ENCODE data around the gene UPF2. TPM values are rescaled to one million over a fixed set of nuclear protein-coding genes. Genes with fewer than 3 reads are reported as not detected.

Gene UPF2
- total and polyA plus RNA-seq, 10 of the 15 experiments (the other 5 are each of a cell fraction or from before 2014, with no cell fraction given): 21.0 to 44.4 (median 25.9) TPM

GRCh38 chr10:11919271-11919670, 123.3 kb downstream of the UPF2 start:
- POLR2A ChIA-PET: no interaction called here
- Histone ChIP-seq H3K4me1 (ENCODE audit: control insufficient read depth, insufficient read depth, low read length) (no peaks in the 10 kb centered on the region), H3K4me3 (no peak overlapping the region), H3K36me3 (ENCODE audit: control insufficient read depth in 2 of 2, insufficient read depth in 2 of 2, low read length in 1 of 2) (peaks cover 7 to 16% of the 10 kb centered on the region in 2 experiments), H3K27me3 (replicated peaks in 1 of 2; ENCODE audit: control insufficient read depth in 2 of 2, insufficient read depth in 2 of 2, low read length in 1 of 2) (no peaks in the 10 kb centered on the region), H3K9me3 (replicated peaks; ENCODE audit: control insufficient read depth, insufficient read depth, low read length) (no peaks in the 10 kb centered on the region), H3K79me2 (ENCODE audit: control insufficient read depth, insufficient read depth, low read length) (no peaks in the 10 kb centered on the region), H3K27ac (ENCODE audit: control insufficient read depth, insufficient read depth) (no peak overlapping the region), H3K9ac (ENCODE audit: control insufficient read depth, insufficient read depth, low read length) (no peak overlapping the region), H2AFZ (ENCODE audit: control insufficient read depth, low read depth, low read length) (no peak overlapping the region), H3K4me2 (ENCODE audit: control insufficient read depth, insufficient read depth) (no peak overlapping the region), H4K20me1 (ENCODE audit: control insufficient read depth, insufficient read depth) (no peaks in the 10 kb centered on the region)
- in situ Hi-C loops (cut with MboI): no loop called here
- SMC1A ChIA-PET (ENCODE audit: uncharacterized antibody, unreplicated experiment): interaction anchor here (0.6 to 1.2 kb wide), 3 partner anchors 11 to 1187 kb away, joined by 3 to 4 read pairs (median 3); no protein-coding TSS in a partner anchor
- ATAC-seq: no peak
- CTCF ChIA-PET: interaction anchor here (1.3 kb wide), 1 partner anchor 11 kb away, joined by 3 read pairs; no protein-coding TSS in a partner anchor
- BruUV-seq (replicated peaks): no TSS peak
- intact Hi-C loops (cut with micrococcal nuclease; ENCODE audit: unreplicated experiment): no loop called here
- no peak for FAIRE-seq
- 86% methylated on average over 7 of the region's 7 CpGs for WGBS (ENCODE audit: insufficient coverage, insufficient replicate concordance, low lambda C conversion rate, missing lambda C conversion rate)
- DNase-seq (ENCODE audit: low read depth, low spot score): no peak
- RAD21 ChIA-PET (ENCODE audit: unreplicated experiment): no interaction called here
- no peak for TF ChIP-seq POLR2AphosphoS2 (IDR thresholded peaks at IDR 0.05; ENCODE audit: low read depth, low read length)
- TF ChIP-seq ZBTB40 (IDR thresholded peaks at IDR 0.05; ENCODE audit: borderline replicate concordance): no peak
- no peak for TF ChIP-seq USF1 (IDR thresholded peaks at IDR 0.05; ENCODE audit: borderline replicate concordance, extremely low read length, insufficient read depth, low read depth, low read length)
- no peak for TF ChIP-seq ZNF24 (IDR thresholded peaks at IDR 0.05)
- no peak for TF ChIP-seq SUPT20H (IDR thresholded peaks at IDR 0.05; ENCODE audit: borderline replicate concordance, control insufficient read depth, low read depth, low read length)
- TF ChIP-seq ETV6 (conservative IDR thresholded peaks at IDR 0.05 in 1 of 2, IDR thresholded peaks at IDR 0.05 in 1 of 2; ENCODE audit: borderline replicate concordance in 1 of 2, low read depth in 1 of 2): no peak
- no peak for TF ChIP-seq CBX5 (IDR thresholded peaks at IDR 0.05; ENCODE audit: low read depth)
- TF ChIP-seq SP1 (IDR thresholded peaks at IDR 0.05; ENCODE audit: low read depth, low read length): no peak
- TF ChIP-seq ZNF592 (IDR thresholded peaks at IDR 0.05): no peak
- no peak for TF ChIP-seq SRF (IDR thresholded peaks at IDR 0.05; ENCODE audit: low read depth in 2 of 2, low read length in 2 of 2)
- no peak for TF ChIP-seq MAX (IDR thresholded peaks at IDR 0.05; ENCODE audit: low read depth, low read length)
- no peak for TF ChIP-seq ZNF622 (IDR thresholded peaks at IDR 0.05)
- no peak for TF ChIP-seq PAX5 (IDR thresholded peaks at IDR 0.05; ENCODE audit: borderline replicate concordance, low read depth, low read length)
- TF ChIP-seq NRF1 (conservative IDR thresholded peaks at IDR 0.05; ENCODE audit: low read depth, low read length): no peak
- TF ChIP-seq RB1 (IDR thresholded peaks at IDR 0.05; ENCODE audit: borderline replicate concordance): no peak
- TF ChIP-seq SMAD5 (IDR thresholded peaks at IDR 0.05; ENCODE audit: low read depth): no peak

All from GM12878 (cell line).